ENCODE measurements around the gene TRAK1. TPM values are rescaled to one million over a fixed set of nuclear protein-coding genes. Genes with fewer than 3 reads are reported as not detected.

The TRAK1 gene
- total RNA-seq, 4 donors from 2014 or later, result 37.4 to 89.5 (median 53.0) TPM

GRCh38 chr3:42123824-42124658 is 32.9 kb downstream of the TRAK1 start:
- TF ChIP-seq EP300 (IDR thresholded peaks at IDR 0.05) (no peak), CTCF (IDR thresholded peaks at IDR 0.05) (no peak), POLR2A (IDR thresholded peaks at IDR 0.05) (no peak), POLR2AphosphoS5 (IDR thresholded peaks at IDR 0.05) (no peak)
- 89 to 100% methylated on average over 3 to 4 of the region's 5 CpGs for WGBS, 2 donors (ENCODE audit: low coverage in 1 of 2)
- H3K9me3 ChIP-seq, result no peaks in the 10 kb centered on the region
- peaks cover 0 to 51% (median 13%) of the 10 kb centered on the region in 3 donors for H3K4me1 ChIP-seq
- no peak for ATAC-seq
- H3K27me3 ChIP-seq, result no peaks in the 10 kb centered on the region
- peaks cover 0 to 26% of the 10 kb centered on the region in 2 donors for H3K36me3 ChIP-seq
- no peak overlapping the region for H3K27ac ChIP-seq
- H3K4me3 ChIP-seq, result no peak overlapping the region

- H3K27ac ChIP-seq, result no peak overlapping the region
Observed at GRCh38 chr3:42127226-42127625, 36.1 kb downstream of the TRAK1 start.

GRCh38 chr3:42128526-42128925 is 37.4 kb downstream of the TRAK1 start:
- Histone ChIP-seq H3K4me1 (peaks cover 0 to 29% (median 0%) of the 10 kb centered on the region in 3 donors), H3K36me3 (peaks cover 0 to 39% of the 10 kb centered on the region in 2 donors), H3K27ac (no peak overlapping the region), H3K4me3 (no peak overlapping the region), H3K27me3 (no peaks in the 10 kb centered on the region), H3K9me3 (no peaks in the 10 kb centered on the region)
- TF ChIP-seq CTCF (IDR thresholded peaks at IDR 0.05) (no peak), POLR2AphosphoS5 (IDR thresholded peaks at IDR 0.05) (no peak), POLR2A (IDR thresholded peaks at IDR 0.05) (no peak), EP300 (IDR thresholded peaks at IDR 0.05) (no peak)
- 13 to 25% methylated on average over 1 of the region's 1 CpG for WGBS, 2 donors (ENCODE audit: low coverage in 1 of 2)
- ATAC-seq, result no peak

More at GRCh38 chr3:42127226-42127625, 36.1 kb downstream of the TRAK1 start:
- 93 to 97% methylated on average over 3 of the region's 3 CpGs for WGBS, 2 donors (ENCODE audit: low coverage in 1 of 2)
- Histone ChIP-seq H3K4me3 (no peak overlapping the region), H3K36me3 (peaks cover 0 to 29% of the 10 kb centered on the region in 2 donors), H3K27me3 (no peaks in the 10 kb centered on the region), H3K4me1 (peaks cover 0 to 41% (median 4%) of the 10 kb centered on the region in 3 donors), H3K9me3 (no peaks in the 10 kb centered on the region)
- TF ChIP-seq POLR2A (IDR thresholded peaks at IDR 0.05), result no peak
- no peak for TF ChIP-seq CTCF (IDR thresholded peaks at IDR 0.05)
- TF ChIP-seq EP300 (IDR thresholded peaks at IDR 0.05), result no peak
- no peak for TF ChIP-seq POLR2AphosphoS5 (IDR thresholded peaks at IDR 0.05)
- no peak for ATAC-seq

GRCh38 chr3:42129014-42129953 is 38.1 kb downstream of the TRAK1 start:
- H3K4me3 ChIP-seq, result no peak overlapping the region
- no peaks in the 10 kb centered on the region for H3K27me3 ChIP-seq
- TF ChIP-seq POLR2AphosphoS5 (IDR thresholded peaks at IDR 0.05), result no peak
- no peak for TF ChIP-seq CTCF (IDR thresholded peaks at IDR 0.05)
- no peak for TF ChIP-seq EP300 (IDR thresholded peaks at IDR 0.05)
- no peak for TF ChIP-seq POLR2A (IDR thresholded peaks at IDR 0.05)
- WGBS, 2 donors (ENCODE audit: low coverage in 1 of 2), result 64 to 67% methylated on average over 12 to 14 of the region's 18 CpGs
- no peaks in the 10 kb centered on the region for H3K9me3 ChIP-seq
- H3K36me3 ChIP-seq, result peaks cover 0 to 39% of the 10 kb centered on the region in 2 donors
- H3K27ac ChIP-seq, result no peak overlapping the region
- no peak for ATAC-seq
- H3K4me1 ChIP-seq, result peaks cover 0 to 22% (median 0%) of the 10 kb centered on the region in 3 donors
